GM12878 (cell line): ENCODE data around the gene TMEM50B.

Experiments
- EP300 ChIP-seq, 2 experiments: fragments of 150-350 bp in 1 of 2; IDR thresholded peaks; 2 replicates each; pipeline ENCODE4 v1.6.1; 2011 to 2012; ENCODE audit warnings: low read depth in 2 of 2, low read length in 2 of 2, borderline replicate concordance in 1 of 2, improper control_type of control experiment in 1 of 2, inconsistent platforms in 1 of 2; ENCODE audit not compliant: control insufficient read depth in 1 of 2
- ETV6 ChIP-seq, 2 experiments: fragments of 450-650 bp in 1 of 2; IDR thresholded peaks in 1 of 2; conservative IDR thresholded peaks in 1 of 2; 2 replicates each; pipeline ENCODE4 v1.6.1; 2014; ENCODE audit warnings: antibody characterized with exemption in 1 of 2, borderline replicate concordance in 1 of 2, low read depth in 1 of 2, mild to moderate bottlenecking in 1 of 2, moderate library complexity in 1 of 2
- JUND ChIP-seq: IDR thresholded peaks from 2 replicates; pipeline ENCODE4 v1.6.1; 2012; ENCODE audit warnings: low read depth, mild to moderate bottlenecking, low read length, improper control_type of control experiment, moderate library complexity
- MXI1 ChIP-seq: fragments of 150-350 bp; IDR thresholded peaks from 2 replicates; pipeline ENCODE4 v1.6.1; 2011; ENCODE audit warnings: low read depth, mild to moderate bottlenecking, inconsistent platforms, low read length, improper control_type of control experiment
- TF ChIP-seq, protein P1 (sequence below), 3 experiments: IDR thresholded peaks in 2 of 3; conservative IDR thresholded peaks in 1 of 3; 2 replicates each; pipeline ENCODE4 v1.5.1; 2011; ENCODE audit warnings: low read depth in 3 of 3, low read length in 3 of 3, mild to moderate bottlenecking in 3 of 3, control low read depth in 2 of 3, moderate library complexity in 2 of 3, inconsistent platforms in 1 of 3, mixed read lengths in 1 of 3; ENCODE audit not compliant: control insufficient read depth in 2 of 3, insufficient read depth in 1 of 3; ENCODE audit errors: extremely low read depth in 1 of 3

DNA sequence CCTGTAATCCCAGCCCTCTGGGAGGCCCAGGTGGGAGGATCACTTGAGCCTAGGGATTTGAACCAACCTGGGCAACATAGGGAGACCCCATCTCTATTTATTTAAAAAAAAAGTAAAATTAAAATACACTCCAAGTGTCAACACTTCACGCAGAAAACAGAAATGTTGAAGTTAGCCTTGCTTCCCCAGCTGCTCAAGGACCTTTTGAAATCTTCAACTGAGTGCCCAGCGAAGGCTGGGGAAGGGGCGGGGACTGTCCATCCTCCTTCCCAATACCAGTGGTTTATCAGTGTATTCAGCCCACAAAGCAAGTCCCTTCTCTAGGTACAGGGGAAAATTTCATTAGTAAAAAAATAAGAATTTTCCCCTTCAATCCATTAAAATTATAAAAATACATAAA, 14.0 kb upstream of the TMEM50B start:
- TF ChIP-seq JUND = no peak
- TF ChIP-seq, protein P1, sequence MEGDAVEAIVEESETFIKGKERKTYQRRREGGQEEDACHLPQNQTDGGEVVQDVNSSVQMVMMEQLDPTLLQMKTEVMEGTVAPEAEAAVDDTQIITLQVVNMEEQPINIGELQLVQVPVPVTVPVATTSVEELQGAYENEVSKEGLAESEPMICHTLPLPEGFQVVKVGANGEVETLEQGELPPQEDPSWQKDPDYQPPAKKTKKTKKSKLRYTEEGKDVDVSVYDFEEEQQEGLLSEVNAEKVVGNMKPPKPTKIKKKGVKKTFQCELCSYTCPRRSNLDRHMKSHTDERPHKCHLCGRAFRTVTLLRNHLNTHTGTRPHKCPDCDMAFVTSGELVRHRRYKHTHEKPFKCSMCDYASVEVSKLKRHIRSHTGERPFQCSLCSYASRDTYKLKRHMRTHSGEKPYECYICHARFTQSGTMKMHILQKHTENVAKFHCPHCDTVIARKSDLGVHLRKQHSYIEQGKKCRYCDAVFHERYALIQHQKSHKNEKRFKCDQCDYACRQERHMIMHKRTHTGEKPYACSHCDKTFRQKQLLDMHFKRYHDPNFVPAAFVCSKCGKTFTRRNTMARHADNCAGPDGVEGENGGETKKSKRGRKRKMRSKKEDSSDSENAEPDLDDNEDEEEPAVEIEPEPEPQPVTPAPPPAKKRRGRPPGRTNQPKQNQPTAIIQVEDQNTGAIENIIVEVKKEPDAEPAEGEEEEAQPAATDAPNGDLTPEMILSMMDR (IDR thresholded peaks at IDR 0.05 in 2 of 3, conservative IDR thresholded peaks at IDR 0.05 in 1 of 3; ENCODE audit: control insufficient read depth in 2 of 3, extremely low read depth in 1 of 3, insufficient read depth in 1 of 3, low read depth in 3 of 3, low read length in 3 of 3) = no peak
- no peak for TF ChIP-seq MXI1
- no peak for TF ChIP-seq EP300 (IDR thresholded peaks at IDR 0.05; ENCODE audit: borderline replicate concordance in 1 of 2, control insufficient read depth in 1 of 2, low read depth in 2 of 2, low read length in 2 of 2)
- TF ChIP-seq ETV6 (conservative IDR thresholded peaks at IDR 0.05 in 1 of 2, IDR thresholded peaks at IDR 0.05 in 1 of 2; ENCODE audit: borderline replicate concordance in 1 of 2, low read depth in 1 of 2) = no peak
